ENCODE data around the gene ATG9B.

GRCh38 chr7:150982351-150982750 is 41.9 kb downstream of the ATG9B start:
- TF ChIP-seq POLR2A (IDR thresholded peaks at IDR 0.05) (no peak), CTCF (IDR thresholded peaks at IDR 0.05 in 8 of 11, conservative IDR thresholded peaks at IDR 0.05 in 3 of 11) (no peak), POLR2AphosphoS5 (IDR thresholded peaks at IDR 0.05) (no peak)
